Measurements from ENCODE around the gene GALNT9.

The GALNT9 gene

DNA sequence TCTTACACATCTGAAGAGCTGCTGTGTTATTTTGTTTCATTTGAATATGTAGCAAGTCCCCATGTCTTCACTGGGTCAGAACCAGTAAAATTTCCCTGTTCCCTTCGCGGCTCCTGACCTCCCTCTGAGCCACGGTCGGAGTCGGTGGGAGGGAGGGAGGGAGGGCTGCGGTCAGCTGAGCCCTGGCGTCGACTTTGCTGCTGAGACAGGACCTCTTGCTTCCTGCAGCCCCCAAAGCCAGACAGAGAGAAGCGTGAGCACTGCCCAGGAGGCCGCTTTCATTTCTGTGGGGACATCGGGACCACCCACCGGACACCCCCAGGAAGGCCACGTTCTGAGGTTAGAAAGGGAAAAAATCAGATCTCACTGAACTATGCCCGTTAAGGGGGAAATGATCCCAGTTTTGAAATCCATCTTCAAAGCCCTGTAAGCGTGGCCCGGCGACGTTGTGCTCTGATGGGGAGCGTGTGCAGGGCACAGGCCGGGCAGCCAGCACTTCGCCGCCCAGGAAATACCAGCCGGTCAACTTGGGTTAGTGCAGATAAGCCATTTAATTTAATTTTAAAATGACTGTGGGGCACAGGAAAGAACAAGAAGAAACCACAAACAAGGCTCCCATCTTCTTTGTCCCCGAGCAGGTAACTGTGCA lies 143.1 kb downstream of the GALNT9 start:
- DNase-seq (ENCODE audit: low read depth, low spot score), result no peak

GRCh38 chr12:132185705-132186104 lies 143.7 kb downstream of the GALNT9 start:
- DNase-seq (ENCODE audit: low read depth, low spot score), result no peak

- no peak for DNase-seq (ENCODE audit: low read depth, low spot score)
Observed at GRCh38 chr12:132182711-132183365, 146.6 kb downstream of the GALNT9 start.

GRCh38 chr12:132182206-132182710 lies 147.1 kb downstream of the GALNT9 start:
- DNase-seq (ENCODE audit: low read depth, low spot score), result no peak

GRCh38 chr12:132181570-132182200 lies 147.7 kb downstream of the GALNT9 start:
- DNase-seq (ENCODE audit: low read depth, low spot score), result no peak

- no peak for DNase-seq (ENCODE audit: low read depth, low spot score)
Observed at GRCh38 chr12:132180648-132181546, 148.5 kb downstream of the GALNT9 start.

- no peak for DNase-seq (ENCODE audit: low read depth, low spot score)
Observed at GRCh38 chr12:132179431-132180362, 149.7 kb downstream of the GALNT9 start.

DNA sequence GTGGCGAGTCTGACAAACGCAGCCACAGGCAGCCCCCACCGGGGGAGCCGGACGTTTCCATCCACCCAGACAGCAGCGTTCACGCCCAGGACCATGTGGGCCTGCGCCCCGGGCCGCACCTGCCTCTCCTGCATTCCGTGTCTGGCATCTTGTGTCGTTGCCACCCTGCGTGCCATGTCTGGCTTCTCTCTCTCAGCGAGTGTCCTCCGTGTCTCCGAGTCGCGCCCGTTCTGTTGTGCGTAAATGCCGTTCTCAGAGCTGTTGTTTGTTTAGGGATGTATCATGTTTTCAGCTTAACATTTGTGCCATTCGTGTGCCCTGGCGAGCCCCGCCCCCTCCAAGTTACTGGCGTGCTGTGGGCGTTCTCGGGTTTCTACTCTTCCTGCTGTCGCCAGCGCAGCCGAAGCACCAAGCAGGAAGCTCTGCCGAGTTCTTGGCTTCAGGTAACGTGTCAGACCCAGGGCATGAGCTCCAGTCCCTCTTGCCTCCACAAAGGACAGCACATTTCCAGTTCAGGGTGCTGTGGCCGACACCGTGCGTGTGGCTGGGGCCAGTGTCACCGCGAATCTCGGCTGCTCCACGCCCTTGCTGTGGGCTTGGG lies 150.5 kb downstream of the GALNT9 start:
- DNase-seq (ENCODE audit: low read depth, low spot score), result no peak

- no peak for DNase-seq (ENCODE audit: low read depth, low spot score)
Observed at GRCh38 chr12:132178316-132178715, 151.1 kb downstream of the GALNT9 start.

- DNase-seq (ENCODE audit: low read depth, low spot score), result no peak
Observed at GRCh38 chr12:132176920-132177551, 152.4 kb downstream of the GALNT9 start.

DNA sequence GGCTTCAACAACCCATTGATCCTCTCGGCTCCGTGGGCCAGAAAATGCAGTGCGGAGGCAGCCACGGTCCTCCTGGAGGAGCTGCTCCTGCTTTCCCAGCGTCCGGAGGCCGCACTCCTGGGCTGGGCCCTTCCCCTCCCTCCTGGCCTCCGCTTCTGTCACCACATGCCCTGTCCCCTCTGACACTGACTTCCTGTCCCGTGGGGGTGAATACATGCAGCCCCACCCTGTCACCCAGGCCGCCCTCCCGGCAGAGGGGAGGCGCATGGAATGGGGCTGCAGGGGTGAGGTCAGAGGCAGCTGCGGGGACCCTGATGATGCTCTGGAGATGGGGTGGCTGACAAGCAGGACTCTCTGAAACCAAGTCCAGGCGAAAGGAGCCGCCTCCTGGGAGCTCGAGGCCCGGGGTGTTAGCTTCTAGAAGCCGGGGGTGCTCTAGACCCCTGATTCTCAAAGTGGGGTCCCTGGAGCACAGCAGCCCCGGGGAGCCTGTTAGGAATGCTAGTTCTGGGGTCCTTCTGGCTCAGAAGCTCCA lies 152.9 kb downstream of the GALNT9 start:
- no peak for DNase-seq (ENCODE audit: low read depth, low spot score)

- no peak for DNase-seq (ENCODE audit: low read depth, low spot score)
Observed at GRCh38 chr12:132175496-132176384, 153.6 kb downstream of the GALNT9 start.

DNA sequence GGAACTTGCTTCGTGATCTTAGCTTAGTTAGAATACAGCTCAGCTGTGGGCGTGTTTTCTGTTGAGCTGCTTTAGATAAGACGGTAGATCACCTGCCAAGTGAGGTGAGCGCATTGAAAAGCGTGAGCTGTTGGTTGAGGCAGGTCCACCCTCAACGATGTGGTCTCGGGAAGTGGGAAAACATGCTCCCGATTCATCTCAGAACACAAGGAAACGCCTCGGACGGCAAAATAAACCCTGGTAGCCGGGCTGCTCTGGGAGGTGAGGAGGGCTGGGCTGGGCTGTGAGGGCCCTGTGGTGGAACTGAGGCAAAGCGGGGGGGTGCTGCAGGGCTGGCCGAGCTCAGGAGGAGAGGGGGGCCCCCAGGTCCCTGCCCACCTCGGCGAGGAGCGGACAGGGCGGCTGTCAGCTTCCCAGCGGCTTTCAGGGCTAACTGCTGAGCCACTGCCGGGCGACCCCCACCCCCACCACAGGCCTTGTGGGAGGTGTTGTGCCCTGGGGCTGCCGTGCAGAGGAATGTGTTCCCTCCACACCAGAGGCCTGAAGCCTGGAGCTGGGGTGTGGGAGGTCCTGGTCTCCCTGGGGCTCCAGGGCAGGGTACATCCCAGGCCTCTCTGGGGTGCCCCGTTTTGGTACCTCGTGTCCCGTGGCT lies 154.4 kb downstream of the GALNT9 start:
- no peak for DNase-seq (ENCODE audit: low read depth, low spot score)

GRCh38 chr12:132174015-132174838 lies 155.2 kb downstream of the GALNT9 start:
- no peak for DNase-seq (ENCODE audit: low read depth, low spot score)

- no peak for DNase-seq (ENCODE audit: low read depth, low spot score)
Observed at GRCh38 chr12:132173135-132174014, 156.0 kb downstream of the GALNT9 start.

DNA sequence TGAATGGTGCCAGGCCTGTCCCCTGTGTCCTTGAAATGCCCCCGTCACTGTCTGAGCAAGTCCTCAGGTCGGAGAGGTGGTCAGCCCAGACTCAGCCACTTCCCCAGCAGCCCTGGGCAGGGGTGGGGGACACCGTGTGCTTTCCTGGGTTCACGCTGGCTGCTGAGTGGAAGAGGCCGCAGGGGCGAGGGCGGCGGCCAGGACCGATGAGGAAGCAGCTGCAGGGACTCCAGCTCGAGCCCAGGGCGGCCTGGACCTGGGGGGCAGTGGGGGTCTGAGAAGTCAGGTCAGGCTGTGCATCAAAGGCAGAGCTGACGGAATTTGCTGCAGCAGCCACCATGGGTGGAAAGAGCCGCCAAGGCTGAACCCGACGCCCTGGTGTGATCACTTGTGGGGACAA lies 156.8 kb downstream of the GALNT9 start:
- no peak for DNase-seq (ENCODE audit: low read depth, low spot score)

All from brain pericyte (primary cell).